Endometrial microvascular endothelial cells (primary cell): ENCODE measurements around the gene AATK. TPM values are rescaled to one million over a fixed set of nuclear protein-coding genes. Genes with fewer than 3 reads are reported as not detected.

Source experiments
- in situ Hi-C: cut with HindIII; loops from 2 replicates; pipeline ENCODE4 v1.10.0; 2017; ENCODE audit warnings: low sequenced_read_pairs, low pct_unique_long_range_greater_than_20kb; ENCODE audit errors: inconsistent ontology term
- total RNA-seq: library from RNA; depleted of rRNA; stranded (reverse); fragments of >200 nt; gene quantifications from one replicate; pipeline ENCODE4 v1.2.3, GENCODE V29; 2015; ENCODE audit errors: inconsistent ontology term

AATK gene
- total RNA-seq, 1 donor from 2014 or later: 3.3 TPM

DNA sequence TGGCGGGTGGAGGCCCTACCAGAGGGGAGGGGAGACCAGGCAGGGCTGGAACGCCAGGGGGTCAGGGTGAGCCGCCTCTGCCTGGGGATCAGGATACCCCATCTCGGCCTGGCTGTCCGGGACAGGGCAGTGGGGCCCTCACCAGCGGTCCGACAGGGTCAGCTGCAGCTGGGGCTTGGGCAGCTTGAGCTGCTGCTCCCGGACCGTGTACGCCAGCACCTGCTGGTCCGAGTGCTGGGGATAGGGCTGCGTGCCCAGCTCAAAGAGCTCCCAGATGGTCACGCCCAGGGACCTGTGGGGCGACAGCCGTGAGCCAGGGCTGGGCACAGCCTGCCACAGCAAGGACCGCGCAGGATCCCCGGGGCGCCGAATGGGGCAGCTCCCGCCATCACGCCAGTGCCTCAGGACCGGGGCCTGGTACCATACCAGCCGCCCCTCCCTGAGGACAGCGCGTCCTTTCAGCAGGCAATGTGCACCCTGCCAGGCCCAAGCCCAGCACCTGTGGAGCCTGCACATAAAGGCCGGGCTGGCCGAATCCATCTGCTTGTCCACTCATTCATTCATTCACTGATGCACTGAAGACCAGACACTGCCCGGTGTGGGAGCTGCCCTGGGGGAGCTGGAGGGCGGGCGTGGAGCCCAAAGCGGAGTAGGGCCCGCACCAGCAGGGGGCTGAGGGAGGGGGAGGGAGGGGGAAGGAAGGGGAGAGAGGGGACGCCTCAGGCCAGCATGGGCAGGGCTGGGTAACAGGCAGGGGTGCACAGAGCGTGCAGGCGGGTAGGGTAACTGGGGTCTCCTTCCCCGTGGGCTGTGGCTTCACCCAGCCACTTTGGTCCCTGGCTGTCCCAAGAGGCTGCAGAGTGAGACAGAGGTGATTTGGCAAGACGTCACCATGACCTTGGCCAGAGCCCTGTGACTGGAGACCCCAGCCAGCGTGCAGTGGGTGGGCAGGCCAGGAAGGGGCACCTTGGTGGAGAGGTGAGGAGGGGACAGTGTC lies 42.7 kb downstream of the AATK start:
- in situ Hi-C loops: no loop called here

DNA sequence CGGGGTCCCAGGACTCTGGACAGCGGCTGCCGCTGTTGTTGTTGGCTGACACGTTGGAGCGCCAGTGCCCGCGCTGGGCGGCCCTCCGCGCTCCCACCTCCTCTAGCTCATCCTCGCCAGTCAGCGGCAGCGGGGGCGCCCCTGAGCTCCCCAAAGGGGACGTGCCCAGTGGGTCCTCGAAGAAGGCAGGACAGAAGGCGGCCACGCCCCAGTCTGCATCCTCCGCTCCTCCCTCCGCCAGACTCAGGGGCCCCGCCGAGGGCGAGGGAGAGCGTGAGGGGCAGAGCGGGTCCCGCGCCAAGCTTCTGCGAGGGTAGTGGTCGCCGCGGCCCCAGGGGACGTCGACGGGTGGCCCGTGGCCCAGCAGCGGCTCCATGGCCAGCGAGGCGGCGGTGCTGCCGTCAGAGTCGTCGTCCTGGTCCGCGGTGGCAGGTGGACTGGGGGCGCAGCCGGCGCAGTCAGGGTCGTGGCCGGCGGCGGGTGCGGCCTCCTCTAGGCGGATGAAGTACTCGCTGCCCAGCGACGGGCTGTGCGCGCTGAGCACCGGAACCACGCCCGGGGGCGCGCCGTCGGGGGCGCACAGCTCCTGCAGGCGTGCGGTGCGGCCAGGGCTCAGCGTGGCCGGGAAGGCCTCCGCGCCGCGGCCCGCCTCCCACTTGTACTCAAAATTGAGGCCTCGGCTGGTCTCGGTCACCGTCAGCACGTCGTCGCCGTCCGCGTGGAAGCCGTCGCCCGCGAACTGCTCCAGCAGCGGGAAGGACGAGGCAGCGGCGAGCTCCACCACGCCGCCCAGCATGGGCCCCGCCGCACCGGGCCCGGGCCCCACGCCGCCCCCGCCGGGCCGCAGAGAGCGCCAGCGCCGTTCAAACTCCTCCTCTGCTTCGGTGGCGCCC lies 43.9 kb downstream of the AATK start:
- in situ Hi-C loops: no loop called here

DNA sequence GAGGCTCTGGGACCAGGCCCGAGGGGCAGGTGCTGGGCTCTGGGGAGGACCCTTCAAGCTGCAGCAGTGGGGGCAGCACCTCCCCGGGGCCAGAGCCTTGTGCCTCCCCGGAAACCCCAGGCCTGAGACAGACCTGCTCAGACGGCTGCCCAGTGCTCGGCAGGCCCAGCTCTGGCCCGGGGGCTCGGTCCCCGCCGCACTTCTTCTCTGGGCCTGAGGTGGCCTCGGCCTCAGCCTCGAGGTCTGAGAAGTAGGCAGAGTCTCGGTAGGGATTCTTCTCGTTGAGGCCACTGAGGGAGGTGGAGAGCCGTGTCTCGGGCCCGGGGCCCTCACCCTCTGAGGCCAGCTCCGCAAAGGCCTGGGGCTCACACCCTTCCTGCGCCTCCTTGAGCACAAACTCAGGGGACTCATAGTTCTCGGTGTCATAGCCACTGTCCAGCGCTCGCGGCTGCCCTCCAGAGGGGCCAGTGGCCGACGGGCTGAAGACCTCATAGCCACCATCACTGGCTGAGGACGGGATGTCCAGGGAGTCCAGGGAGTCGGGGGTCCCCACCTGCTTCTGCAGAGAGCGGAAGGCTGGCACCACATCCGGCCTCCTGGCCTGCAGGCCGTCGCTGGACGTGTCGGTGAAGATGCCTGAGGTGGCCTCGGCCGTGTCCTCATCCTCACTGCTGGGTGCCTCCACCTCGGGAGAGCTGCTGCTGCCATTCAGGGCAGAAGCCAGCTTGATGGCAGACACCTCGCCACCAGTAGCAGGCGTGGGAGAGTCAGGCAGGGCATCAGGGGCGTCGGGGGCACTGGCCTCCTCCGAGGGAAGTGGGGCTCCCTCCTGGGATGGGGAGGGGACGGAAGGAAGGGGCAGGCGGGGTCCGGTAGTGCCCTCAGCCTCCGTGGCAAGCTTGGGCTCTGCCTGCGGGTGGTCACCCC lies 45.1 kb downstream of the AATK start:
- in situ Hi-C loops: no loop called here

DNA sequence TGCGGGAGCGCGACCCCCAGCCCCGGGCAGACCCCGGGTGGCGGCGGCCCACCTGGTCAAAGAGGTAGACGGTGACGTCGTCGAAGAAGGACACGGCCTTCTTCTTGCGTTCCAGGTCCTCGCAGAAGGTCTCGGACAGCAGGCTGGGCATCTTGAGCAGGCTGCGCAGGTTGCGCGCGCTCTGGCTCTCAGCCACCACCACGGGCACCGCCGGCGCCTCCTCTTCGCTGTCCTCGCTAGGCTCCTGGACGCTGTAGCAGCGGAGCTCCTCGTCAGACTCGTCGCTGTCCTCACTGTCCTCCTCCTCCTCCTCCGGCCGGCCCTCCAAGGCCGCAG lies 45.9 kb downstream of the AATK start:
- in situ Hi-C loops: no loop called here

DNA sequence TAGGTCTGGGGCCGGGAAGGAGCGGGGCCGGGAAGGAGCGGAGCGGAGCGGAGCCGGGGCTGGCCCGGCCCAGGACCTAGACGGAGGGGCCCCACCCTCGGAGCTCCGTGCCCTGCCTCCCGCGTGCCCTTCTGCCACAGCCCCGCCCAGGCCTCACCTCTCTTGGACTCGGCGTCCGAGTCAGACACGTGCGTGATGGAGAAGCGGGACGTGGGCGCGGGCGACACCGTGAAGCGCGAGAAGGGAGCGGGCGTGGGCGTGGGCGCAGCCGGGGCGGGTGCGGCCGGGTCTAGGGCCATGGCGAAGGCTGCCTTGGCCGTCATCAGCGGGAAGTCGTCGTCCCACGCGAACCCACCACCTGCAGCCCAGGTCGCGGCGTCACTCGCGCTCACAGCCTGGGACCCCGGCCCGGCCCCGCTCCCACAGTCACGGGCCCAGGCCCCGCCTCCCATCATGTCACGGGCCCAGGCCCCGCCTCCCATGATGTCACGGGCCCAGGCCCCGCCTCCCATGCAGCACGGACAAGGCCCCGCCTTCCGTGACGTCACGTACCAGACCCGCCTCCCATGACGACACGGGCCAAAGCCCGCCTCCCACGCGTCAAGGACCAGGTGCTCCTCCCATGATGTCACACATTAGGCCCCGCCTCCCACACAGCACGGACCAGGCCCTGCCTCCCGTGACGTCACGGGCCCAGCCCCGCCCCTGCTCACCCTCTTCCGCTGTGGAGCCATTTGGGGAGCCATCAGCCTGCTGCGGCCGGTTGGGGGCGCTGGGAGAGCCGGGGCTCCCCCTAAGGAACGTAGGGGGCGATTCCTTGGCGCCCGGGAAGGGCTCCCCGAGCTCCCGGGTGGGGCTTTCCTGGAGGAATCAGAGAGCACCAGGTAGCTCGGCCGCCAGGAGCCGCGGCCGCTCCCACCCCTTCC lies 46.5 kb downstream of the AATK start:
- in situ Hi-C loops: no loop called here

DNA sequence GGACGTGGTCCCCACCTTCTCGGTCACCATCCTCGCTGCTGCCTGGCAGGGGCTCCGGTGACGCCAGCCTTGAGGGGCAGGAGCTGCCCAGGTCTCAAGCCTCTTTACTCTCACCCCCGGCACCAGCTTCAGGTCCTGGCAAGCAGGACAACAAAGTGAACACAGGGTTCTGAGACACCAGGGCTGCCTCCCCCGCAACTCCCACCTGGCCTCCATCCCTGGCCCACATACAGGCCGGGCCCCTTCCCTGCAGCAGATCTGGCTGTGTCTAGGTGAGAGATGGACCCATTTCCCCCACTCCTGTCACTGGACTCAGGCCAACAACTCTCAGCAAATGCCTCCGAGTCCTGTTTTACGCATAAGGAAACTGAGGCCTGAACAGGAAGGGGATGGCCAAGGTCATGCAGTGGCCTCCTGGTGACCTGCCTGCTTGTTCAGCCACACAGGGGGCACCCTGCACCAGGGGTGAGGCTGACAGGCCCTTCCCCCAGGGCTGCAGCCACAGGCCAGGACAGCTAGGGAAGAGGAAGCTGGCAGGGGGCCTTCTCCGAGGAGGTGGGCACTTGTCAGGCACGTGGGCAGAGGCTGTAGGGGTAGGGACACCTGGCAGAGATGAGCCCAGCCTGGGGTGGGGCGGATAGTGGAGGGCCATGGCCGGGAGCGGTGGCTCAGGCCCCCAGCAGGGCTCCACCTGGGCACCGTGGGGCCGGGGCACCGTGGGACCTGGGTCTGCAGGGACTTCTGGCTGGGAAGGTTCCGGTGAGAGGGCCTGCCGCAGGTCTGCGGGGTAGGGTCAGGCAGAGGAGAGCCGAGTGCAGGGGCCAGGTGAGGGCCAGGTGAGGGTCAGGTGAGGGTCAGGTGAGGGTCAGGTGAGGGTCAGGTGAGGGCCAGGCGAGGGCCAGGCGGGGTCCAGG lies 47.5 kb downstream of the AATK start:
- in situ Hi-C loops: no loop called here

DNA sequence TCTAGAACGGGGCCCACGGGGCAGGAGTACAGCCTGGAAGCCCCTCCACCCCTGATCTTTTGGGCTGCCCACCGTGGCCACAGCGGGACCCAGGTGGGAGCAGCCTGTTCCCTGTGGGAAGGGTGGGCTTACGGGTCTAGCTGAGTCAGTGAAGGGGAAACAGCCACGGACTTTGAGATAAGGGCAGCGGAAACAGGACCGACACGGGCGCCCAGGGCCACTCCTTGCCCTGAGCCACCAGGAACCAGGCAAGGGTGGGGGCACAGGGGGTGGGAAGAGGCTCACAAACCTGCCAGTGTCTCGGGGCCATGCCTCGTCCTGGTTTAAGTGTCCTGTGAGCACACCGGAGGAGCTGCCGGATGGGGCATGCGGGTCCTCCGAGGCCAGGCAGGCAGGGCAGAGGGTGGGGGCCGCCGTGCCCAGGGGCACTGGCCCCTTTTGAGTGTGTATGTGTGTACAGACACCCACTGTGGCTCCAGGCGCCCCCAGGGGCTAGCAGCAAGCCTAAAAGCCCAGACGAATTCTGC lies 48.3 kb downstream of the AATK start:
- in situ Hi-C loops: no loop called here

DNA sequence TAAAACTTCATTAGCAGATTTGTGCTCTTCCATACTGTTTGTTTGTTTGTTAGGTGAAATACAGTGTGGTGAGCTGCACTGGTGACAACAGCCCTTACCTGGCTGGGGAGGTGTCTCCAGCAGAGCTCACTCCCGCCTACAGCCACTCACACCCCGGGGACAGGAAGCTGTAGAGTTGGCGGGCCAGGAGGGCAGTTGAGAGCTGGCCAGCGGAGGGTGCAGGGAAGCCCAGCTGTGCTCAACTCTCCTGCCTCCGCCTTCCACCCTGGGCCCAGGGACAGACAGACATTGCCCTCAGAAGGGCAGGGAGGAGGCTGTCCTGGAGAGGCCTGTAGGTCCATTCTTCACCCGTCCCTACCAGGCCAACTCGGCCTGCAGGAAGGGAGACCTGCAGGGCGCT lies 49.3 kb downstream of the AATK start:
- in situ Hi-C loops: no loop called here

DNA sequence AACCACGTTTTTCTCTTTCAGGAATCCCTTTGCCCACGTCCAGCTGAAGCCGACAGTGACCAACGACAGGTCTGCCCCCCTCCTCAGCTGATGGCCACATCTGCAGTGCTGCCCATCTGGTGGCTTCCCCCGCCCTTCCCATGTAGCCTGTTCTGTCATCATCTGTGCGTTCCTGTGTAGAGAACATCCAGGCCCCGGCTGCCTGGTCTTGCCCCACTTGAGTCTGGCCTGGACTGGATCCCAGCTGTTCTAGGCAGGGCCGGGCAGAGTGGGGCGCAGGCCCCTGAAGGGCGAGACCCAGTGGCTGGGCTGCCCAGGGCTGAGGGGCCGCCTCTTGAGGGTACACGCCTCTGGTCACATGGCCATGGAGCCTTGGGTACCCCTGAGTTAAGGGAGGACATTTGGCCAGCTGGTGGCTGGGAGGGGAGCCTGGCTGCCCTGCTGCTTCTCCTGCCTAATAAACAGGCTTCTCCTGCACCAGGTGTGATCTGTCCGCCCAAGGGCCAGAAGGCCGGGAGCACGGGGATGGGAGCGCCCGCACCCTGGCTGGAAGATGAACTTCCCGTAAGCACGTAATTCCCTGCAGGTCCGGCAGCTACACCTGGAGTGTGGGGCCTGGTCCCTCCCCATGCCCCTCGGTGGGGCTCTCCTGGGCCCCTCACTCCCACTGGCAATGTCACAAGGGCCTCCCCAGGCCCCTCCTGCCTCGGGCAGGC lies 50.1 kb downstream of the AATK start:
- in situ Hi-C loops: no loop called here

DNA sequence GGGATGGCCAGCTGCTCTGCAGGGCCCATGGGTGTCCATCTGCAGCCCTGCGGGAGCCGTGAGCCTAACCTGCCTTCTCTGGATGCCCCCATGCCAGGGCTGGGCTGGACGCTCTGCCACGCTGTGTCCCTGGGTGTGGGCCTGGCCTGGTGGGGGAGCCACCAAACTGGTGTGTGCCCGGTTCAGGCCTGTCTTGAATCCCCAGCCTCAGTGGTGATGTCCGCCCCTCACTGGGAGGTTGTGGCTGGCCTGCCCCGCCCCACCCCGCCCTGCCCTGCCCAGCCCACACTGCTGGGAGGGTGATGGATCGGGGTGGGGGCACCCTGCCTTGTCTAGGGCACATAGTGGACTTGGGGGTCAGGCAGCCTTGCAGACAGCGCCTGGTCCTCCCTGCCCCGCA lies 50.8 kb downstream of the AATK start:
- in situ Hi-C loops: no loop called here

DNA sequence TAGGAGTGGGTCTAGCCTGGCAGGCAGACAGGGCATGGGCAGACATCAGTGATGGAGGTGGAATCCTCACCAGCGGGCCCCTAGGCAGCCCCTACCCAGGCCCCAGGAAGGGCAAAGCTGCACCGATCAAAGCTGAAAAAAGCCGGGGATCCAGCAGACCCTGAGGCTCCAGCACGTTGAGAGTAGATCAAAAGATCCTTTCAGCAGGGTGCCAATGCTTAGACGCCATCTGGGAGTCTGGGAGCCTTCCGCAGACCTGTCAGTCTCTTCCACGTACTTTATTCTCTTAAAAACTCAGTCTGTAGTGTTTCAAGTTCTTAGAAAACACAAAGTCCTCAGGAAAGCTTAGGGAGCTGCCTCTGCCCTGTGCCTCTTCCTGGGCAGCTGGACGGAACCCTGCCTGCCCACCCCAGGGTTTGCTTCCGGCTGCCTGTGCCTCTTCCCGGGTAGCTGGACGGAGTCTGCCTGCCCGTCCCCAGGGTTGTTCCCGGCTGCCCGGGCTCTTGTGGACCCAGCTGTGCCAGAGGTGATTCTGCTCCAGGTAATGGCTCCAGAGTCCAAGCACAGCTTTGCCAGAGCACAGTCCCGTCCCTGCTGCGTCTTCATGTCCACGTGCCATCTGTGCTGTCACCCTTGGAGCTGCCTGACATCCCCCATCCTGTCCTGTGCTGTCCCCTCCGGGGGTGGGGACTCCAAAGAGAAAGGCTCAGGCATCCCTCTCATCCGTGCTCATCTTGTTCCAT lies 51.5 kb downstream of the AATK start:
- in situ Hi-C loops: no loop called here

DNA sequence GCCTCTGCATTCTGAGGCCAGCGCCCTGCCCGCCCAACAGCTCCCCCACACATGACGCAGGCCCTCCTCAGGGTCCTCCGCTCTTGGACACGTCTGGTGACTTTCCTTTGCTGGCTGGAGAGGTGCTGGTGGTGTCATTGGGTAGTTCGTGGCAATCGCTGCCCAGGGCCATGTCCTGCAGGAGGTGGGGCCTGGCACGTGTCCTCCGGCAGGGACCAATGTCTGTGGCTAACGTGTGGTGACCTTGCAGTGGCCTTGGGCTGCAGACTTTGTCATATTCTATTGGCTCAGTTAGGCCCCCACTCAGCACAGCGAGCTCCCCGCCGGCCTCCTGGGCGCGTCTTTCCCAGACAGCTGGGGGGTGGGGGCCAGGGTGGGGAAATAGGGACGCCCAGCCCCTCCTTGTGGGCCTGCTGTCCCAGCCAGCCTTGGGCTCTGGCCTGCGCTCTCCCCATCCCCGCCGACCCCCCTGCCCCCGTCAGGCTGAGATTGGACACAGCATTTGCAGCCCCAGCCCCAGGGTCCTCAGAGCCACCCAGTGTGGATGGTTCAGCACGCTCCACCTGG lies 52.8 kb downstream of the AATK start:
- in situ Hi-C loops: no loop called here

DNA sequence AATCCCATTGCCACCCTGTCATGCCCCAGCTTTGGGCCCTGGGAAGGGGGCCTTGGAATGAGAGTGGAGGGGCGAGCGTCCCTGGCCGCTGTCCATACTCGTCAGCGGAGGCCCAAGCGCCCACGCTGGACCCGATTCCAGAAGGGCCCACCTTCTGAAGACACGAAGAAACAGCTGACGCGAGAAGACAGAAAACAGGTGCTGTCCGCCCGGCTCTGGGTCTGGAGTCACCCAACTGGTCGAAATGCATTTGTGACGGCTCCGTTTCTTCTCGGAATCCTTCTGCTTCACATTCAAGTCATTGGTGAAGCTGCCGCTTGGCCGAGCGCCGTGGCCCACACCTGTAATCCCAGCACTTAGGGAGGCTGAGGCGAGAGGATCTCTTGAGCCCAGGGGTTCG lies 53.6 kb downstream of the AATK start:
- in situ Hi-C loops: no loop called here

DNA sequence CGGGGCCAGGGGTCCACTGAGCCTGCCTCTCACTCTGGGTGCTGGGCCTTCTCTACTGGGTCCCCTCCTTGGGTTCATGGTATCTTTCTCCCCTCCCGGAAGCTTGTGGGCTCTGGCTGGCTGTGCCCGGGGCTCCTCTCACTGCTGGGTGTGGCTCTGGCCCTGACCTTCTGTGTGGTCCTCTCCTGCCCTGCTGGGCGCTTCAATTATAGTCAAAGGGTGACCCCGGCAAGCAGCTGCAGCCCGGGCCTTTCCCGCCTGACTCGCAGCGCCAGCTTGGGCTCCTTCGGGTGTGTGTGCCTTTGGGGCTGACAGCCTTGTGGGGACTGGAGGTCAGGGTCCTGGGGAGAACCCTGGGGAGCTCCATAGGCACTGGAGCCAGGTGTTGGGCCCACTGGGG lies 55.0 kb downstream of the AATK start:
- in situ Hi-C loops: no loop called here

DNA sequence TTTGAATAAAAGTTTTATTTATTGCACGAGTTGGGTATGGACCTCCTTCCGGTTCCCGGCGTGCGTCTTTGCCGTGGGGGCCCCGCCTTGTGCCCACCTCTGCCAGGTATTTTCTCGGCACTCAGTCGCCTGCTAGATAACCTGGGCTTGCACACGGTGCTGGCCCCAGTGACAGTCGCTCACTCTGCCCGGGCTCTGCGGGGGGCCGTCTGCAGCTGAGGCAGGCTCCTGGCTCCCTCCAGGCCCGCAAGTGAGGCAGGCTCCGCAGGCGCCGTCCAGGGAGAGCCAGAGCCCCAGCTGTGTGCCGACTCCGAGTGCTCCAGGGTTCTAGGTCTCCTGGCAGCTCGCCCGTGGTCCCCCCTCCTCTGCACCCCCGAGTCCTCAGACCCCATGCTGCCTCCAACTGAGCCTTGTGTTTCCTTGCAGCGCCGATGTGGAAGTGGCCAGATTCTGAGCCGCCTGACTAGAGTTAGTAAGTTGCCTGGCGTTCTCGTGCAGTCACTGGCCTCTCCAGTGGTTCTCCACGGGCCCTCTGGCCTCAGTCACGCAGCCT lies 55.5 kb downstream of the AATK start:
- in situ Hi-C loops: no loop called here
